Glutamatergic neuron (in vitro differentiated cells): ENCODE measurements around the gene MYDGF. TPM values are rescaled to one million over a fixed set of nuclear protein-coding genes. Genes with fewer than 3 reads are reported as not detected.

Experiments used
- DNase-seq: peaks from one replicate; pipeline ENCODE4 v3.0.0; 2022
- H3K27ac Mint-ChIP-seq: one replicate; pipeline ENCODE4 v1.8.0; 2020; ENCODE audit warnings: mild to moderate bottlenecking, mixed read lengths, inconsistent platforms; ENCODE audit not compliant: unreplicated experiment
- H3K27me3 Mint-ChIP-seq: one replicate; pipeline ENCODE4 v1.8.0; 2020; ENCODE audit warnings: mild to moderate bottlenecking, moderate library complexity, mixed read lengths, inconsistent platforms; ENCODE audit not compliant: unreplicated experiment
- H3K36me3 Mint-ChIP-seq: one replicate; pipeline ENCODE4 v1.8.0; 2020; ENCODE audit warnings: mild to moderate bottlenecking, mixed read lengths, inconsistent platforms; ENCODE audit not compliant: unreplicated experiment
- H3K4me1 Mint-ChIP-seq: one replicate; pipeline ENCODE4 v1.8.0; 2020; ENCODE audit warnings: mild to moderate bottlenecking, low read depth, mixed read lengths, inconsistent platforms; ENCODE audit not compliant: unreplicated experiment
- H3K4me3 Mint-ChIP-seq: one replicate; pipeline ENCODE4 v1.8.0; 2020; ENCODE audit warnings: mild to moderate bottlenecking, mixed read lengths, inconsistent platforms; ENCODE audit not compliant: unreplicated experiment
- H3K9me3 Mint-ChIP-seq: one replicate; pipeline ENCODE4 v1.8.0; 2020; ENCODE audit warnings: mild to moderate bottlenecking, moderate library complexity, mixed read lengths, inconsistent platforms; ENCODE audit not compliant: unreplicated experiment
- CTCF ChIP-seq: fragments of 200-600 bp; sonication (generic); IDR thresholded peaks from one replicate; pipeline ENCODE4 v1.5.0; 2021; ENCODE audit not compliant: partially characterized antibody, unreplicated experiment
- total RNA-seq: library from RNA; stranded (reverse); fragmentation: NEBNext Ultra II Directional; extraction: Animal tissue kit (Norgen Biotek cat#: 25700); gene quantifications from one replicate; pipeline ENCODE4 v1.2.1, GENCODE V29; 2021; ENCODE audit not compliant: unreplicated experiment

Gene MYDGF
- total RNA-seq, 1 donor from 2014 or later, result 32.6 TPM

GRCh38 chr19:4700693-4700970, 30.5 kb upstream of the MYDGF start:
- Mint-ChIP-seq H3K27me3 (peaks cover 4% of the 10 kb centered on the region), H3K27ac (no peak overlapping the region), H3K4me1 (peaks cover 6% of the 10 kb centered on the region), H3K36me3 (no peaks in the 10 kb centered on the region), H3K9me3 (no peaks in the 10 kb centered on the region), H3K4me3 (no peak overlapping the region)
- no peak for DNase-seq
- TF ChIP-seq CTCF, result no peak

- Mint-ChIP-seq H3K27me3 (peaks cover 4% of the 10 kb centered on the region), H3K9me3 (no peaks in the 10 kb centered on the region), H3K4me3 (no peak overlapping the region), H3K4me1 (peaks cover 6% of the 10 kb centered on the region), H3K36me3 (no peaks in the 10 kb centered on the region), H3K27ac (no peak overlapping the region)
- DNase-seq, result no peak
- no peak for TF ChIP-seq CTCF
Measured at GRCh38 chr19:4699826-4700692, 29.9 kb upstream of the MYDGF start.

GRCh38 chr19:4697304-4697703, 27.2 kb upstream of the MYDGF start:
- TF ChIP-seq CTCF, result no peak
- peaks cover 9% of the 10 kb centered on the region for H3K36me3 Mint-ChIP-seq
- peaks cover 19% of the 10 kb centered on the region for H3K4me1 Mint-ChIP-seq
- H3K27me3 Mint-ChIP-seq, result peaks cover under 1% of the 10 kb centered on the region
- no peak for DNase-seq
- peaks cover 7% of the 10 kb centered on the region for H3K9me3 Mint-ChIP-seq
- no peak overlapping the region for H3K27ac Mint-ChIP-seq
- H3K4me3 Mint-ChIP-seq, result no peak overlapping the region

- Mint-ChIP-seq H3K27me3 (peaks cover 7% of the 10 kb centered on the region), H3K4me1 (peaks cover 22% of the 10 kb centered on the region), H3K9me3 (peaks cover 9% of the 10 kb centered on the region), H3K27ac (no peak overlapping the region), H3K36me3 (peaks cover 9% of the 10 kb centered on the region), H3K4me3 (no peak overlapping the region)
- no peak for TF ChIP-seq CTCF
- no peak for DNase-seq
Measured at GRCh38 chr19:4695224-4695731, 25.1 kb upstream of the MYDGF start.
